HG03175 (cell line): ENCODE results near the gene SNAP47.

Experiments used
- ATAC-seq: cut with Tn5 transposase; IDR thresholded peaks from one replicate; pipeline ENCODE4 v1.9.1; 2021; ENCODE audit warnings: mild to moderate bottlenecking, moderate library complexity; ENCODE audit not compliant: unreplicated experiment

The SNAP47 gene

GRCh38 chr1:227767401-227768124 is 32.3 kb downstream of the SNAP47 start:
- no peak for ATAC-seq

DNA sequence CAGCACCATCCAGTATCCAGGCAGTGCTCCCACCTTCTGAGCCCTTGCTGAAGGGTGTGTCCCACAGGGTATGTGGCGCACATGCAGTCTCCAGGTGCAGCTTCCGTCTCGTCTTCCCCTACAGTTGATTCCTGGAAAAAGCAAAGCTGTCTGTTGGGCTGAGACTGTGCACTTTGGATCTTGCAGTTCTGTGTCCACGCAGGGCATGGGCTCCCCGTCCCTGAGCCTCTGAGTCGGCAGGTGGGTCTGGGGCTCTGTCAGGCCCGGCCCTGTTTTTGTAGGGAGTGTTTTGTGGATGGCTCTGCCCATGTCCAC is 32.8 kb downstream of the SNAP47 start:
- ATAC-seq: no peak

GRCh38 chr1:227768640-227769039 is 33.4 kb downstream of the SNAP47 start:
- no peak for ATAC-seq

GRCh38 chr1:227769047-227769935 is 34.1 kb downstream of the SNAP47 start:
- ATAC-seq: no peak

DNA sequence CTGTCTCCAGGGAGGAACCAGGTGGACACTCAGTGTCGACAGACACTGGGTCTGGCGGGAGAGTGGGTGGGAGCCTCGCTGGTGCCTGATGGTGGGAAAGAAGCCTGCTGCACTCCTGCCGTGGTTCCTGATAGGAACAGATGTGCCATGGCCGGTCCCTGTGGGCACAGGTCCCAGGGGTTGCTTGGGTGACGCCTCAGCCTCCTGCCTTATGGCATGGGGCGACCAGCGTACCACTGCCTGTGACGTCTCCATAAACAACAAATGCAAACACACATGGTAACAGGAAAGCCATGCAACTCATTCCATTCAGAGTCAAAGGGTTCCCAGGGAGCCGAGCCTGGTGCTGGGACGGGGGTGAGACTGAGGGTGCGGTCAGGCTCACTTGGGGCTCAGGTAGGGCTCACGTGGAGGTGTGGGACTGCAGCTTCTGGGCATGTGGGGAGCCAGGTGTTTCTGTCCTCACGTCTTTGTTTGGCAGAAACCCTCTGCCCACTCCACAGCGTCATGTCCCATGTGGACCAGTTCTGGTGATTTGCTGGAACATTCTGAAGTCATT is 34.8 kb downstream of the SNAP47 start:
- ATAC-seq: no peak

GRCh38 chr1:227770812-227771211 is 35.6 kb downstream of the SNAP47 start:
- ATAC-seq: no peak

DNA sequence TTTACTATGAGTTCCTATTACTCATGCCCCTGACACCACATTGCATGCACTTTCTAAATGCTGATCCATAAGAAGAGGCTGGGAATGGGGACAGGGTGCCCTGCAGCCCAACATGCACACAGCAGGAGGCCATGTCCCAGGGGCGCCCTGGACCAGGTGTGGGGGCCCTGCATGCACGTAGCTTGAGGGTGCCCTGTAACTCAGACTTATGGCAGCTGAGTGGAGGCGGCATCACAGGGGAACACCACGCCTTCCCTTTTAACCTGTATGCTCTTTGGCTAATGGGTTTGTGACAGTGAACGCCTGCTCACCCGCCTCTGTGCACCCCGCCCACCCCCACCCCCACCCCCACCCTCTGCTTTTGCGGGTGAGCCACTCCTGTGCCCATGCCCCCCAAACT is 36.1 kb downstream of the SNAP47 start:
- no peak for ATAC-seq

DNA sequence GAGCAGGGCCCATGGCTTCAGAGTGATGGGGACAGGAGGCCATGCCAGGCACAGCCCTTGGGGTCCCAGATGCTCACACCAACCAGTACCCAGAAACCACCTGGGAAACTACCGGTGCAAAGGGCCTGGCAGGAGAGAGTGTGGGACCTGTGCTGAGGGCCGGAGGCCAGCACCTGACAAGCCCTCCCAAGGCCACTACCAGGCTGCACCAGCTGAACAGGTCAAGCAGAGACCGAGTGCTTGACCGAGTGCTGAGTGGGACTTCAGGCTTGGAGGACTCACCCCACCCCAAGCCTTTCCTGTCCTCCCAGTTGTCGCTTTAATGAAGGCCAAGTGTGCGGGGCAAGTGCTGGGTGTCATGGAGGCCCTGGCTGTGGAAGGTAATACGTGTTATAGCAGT is 36.5 kb downstream of the SNAP47 start:
- no peak for ATAC-seq

- ATAC-seq: no peak
Observed at GRCh38 chr1:227773558-227773957, 38.3 kb downstream of the SNAP47 start.

GRCh38 chr1:227774051-227774731 is 39.0 kb downstream of the SNAP47 start:
- ATAC-seq: no peak

- no peak for ATAC-seq
Observed at GRCh38 chr1:227774821-227775661, 39.8 kb downstream of the SNAP47 start.

DNA sequence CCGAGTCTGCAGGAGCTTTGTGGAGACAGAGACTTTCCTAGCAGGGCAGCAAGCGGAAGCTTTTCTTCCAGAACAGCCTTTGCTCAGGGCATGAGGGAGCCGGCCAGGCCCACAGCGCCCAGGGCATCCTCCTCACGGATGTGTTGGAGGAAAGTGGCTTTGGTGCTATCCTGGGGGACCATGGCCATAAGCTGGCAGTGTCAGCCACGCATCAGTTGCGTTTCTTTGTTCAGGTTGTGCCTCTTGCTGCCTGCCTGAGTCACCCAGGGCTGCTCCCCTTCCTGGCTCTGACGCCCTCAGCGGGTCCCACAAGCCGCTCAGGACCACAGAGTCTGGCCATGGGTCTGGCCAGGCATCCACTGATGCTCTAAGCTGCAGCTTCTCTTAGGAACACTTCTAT is 40.6 kb downstream of the SNAP47 start:
- no peak for ATAC-seq

DNA sequence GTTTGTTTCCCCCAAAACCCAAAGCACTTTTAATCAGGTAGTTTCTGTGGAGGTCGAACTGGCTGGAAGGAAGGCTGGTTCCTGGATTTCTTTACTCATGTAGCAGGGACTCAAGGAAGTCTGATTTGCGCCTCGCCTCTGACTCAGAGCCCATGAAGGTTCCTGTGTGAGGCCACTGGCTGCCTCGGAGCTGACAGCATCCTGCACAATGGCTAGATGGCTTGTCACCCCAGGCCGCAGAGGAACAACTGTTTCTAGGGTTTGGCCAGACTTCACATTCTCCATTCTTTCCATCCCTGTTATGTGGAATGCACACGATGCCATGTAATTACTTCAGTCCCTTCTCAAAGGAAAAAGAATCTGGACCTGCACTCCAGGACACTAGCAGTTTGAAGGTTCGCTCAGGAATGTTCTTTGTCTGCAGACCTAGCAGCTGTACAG is 41.1 kb downstream of the SNAP47 start:
- no peak for ATAC-seq

GRCh38 chr1:227777156-227777555 is 41.9 kb downstream of the SNAP47 start:
- ATAC-seq: no peak

GRCh38 chr1:227777646-227778045 is 42.4 kb downstream of the SNAP47 start:
- ATAC-seq: no peak

GRCh38 chr1:227778401-227778947 is 43.2 kb downstream of the SNAP47 start:
- ATAC-seq: no peak

DNA sequence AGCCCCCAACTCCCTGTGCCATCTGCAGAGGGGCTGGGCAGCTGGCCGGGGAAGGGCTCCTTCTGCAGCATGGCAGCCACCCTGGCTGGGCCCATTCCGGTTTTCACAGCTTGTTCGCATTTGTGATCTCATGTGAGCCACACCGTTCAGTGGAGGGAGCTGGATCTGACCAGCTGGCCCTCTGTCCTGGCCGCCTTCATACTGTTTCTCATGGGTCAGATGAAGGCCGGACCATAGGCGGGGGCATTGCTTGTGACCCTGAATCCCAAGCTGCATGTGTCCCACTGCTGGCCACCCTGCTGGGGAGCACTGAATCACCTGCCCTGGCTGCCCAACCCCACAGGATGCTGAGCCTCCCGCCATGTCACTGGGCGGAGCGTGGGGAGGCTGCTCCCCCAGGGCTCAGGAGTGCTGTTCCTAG is 43.8 kb downstream of the SNAP47 start:
- ATAC-seq: no peak

DNA sequence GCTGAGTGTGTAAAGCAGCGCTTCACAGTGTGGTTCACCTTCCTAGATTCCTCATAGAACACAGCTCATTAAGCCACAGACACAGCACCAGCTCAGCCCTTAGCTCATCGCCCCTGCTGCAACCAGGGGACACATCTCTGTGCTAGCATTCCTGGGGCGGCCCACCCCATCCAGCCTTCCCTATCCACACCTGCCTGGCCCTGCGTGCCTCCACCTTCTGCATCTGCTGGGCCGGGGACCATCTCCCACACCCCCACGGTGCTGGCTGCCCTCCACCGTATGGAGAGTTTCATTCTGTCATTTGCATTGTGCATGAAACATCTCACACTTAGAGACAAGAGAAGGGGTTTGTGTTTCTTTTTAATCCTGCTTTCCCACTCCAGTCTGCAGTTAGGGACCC is 44.5 kb downstream of the SNAP47 start:
- ATAC-seq: no peak

GRCh38 chr1:227780101-227781044 is 45.1 kb downstream of the SNAP47 start:
- ATAC-seq: no peak
